Endothelial cell (in vitro differentiated cells): ENCODE data around the gene ATAD2B. TPM values are rescaled to one million over a fixed set of nuclear protein-coding genes. Genes with fewer than 3 reads are reported as not detected.

ENCODE experiments used
- DNase-seq: peaks from one replicate; pipeline ENCODE4 v3.0.0; 2021; ENCODE audit warnings: low spot score
- H3K27ac Mint-ChIP-seq: one replicate; pipeline ENCODE4 v1.8.0; 2021; ENCODE audit warnings: mixed read lengths, inconsistent platforms; ENCODE audit not compliant: unreplicated experiment
- H3K27me3 Mint-ChIP-seq: one replicate; pipeline ENCODE4 v1.8.0; 2021; ENCODE audit warnings: mild to moderate bottlenecking, moderate library complexity, mixed read lengths, inconsistent platforms; ENCODE audit not compliant: unreplicated experiment
- H3K36me3 Mint-ChIP-seq: one replicate; pipeline ENCODE4 v1.8.0; 2021; ENCODE audit warnings: mild to moderate bottlenecking, low read depth, mixed read lengths, inconsistent platforms; ENCODE audit not compliant: unreplicated experiment
- H3K4me1 Mint-ChIP-seq: one replicate; pipeline ENCODE4 v1.8.0; 2021; ENCODE audit warnings: mild to moderate bottlenecking, mixed read lengths, inconsistent platforms; ENCODE audit not compliant: unreplicated experiment
- H3K4me3 Mint-ChIP-seq: one replicate; pipeline ENCODE4 v1.8.0; 2021; ENCODE audit warnings: mild to moderate bottlenecking, mixed read lengths, inconsistent platforms; ENCODE audit not compliant: unreplicated experiment
- H3K9me3 Mint-ChIP-seq: one replicate; pipeline ENCODE4 v1.8.0; 2021; ENCODE audit warnings: mixed read lengths, inconsistent platforms; ENCODE audit not compliant: unreplicated experiment
- CTCF ChIP-seq: fragments of 200-600 bp; sonication (generic); IDR thresholded peaks from one replicate; pipeline ENCODE4 v1.5.0; 2021; ENCODE audit warnings: antibody characterized with exemption; ENCODE audit not compliant: unreplicated experiment
- total RNA-seq: library from RNA; stranded (reverse); fragmentation: NEBNext Ultra II Directional; extraction: Animal tissue kit (Norgen Biotek cat#: 25700); gene quantifications from one replicate; pipeline ENCODE4 v1.2.1, GENCODE V29; 2021; ENCODE audit not compliant: unreplicated experiment

The ATAD2B gene
- total RNA-seq, 1 donor from 2014 or later: 23.6 TPM

GRCh38 chr2:23722255-23722654, 204.7 kb downstream of the ATAD2B start:
- H3K4me1 Mint-ChIP-seq: peaks cover 15% of the 10 kb centered on the region
- H3K36me3 Mint-ChIP-seq: peaks cover 23% of the 10 kb centered on the region
- H3K27me3 Mint-ChIP-seq: peaks cover 3% of the 10 kb centered on the region
- no peak overlapping the region for H3K27ac Mint-ChIP-seq
- no peak for DNase-seq
- H3K4me3 Mint-ChIP-seq: no peak overlapping the region
- TF ChIP-seq CTCF: no peak
- H3K9me3 Mint-ChIP-seq: peaks cover 5% of the 10 kb centered on the region

GRCh38 chr2:23721454-23721826, 205.5 kb downstream of the ATAD2B start:
- DNase-seq: no peak
- H3K4me3 Mint-ChIP-seq: no peak overlapping the region
- H3K27me3 Mint-ChIP-seq: peaks cover 3% of the 10 kb centered on the region
- peaks cover 15% of the 10 kb centered on the region for H3K4me1 Mint-ChIP-seq
- H3K36me3 Mint-ChIP-seq: peaks cover 23% of the 10 kb centered on the region
- H3K27ac Mint-ChIP-seq: no peak overlapping the region
- H3K9me3 Mint-ChIP-seq: peaks cover 5% of the 10 kb centered on the region
- TF ChIP-seq CTCF: no peak

- no peak for DNase-seq
- no peak overlapping the region for H3K27ac Mint-ChIP-seq
These were observed 206.0 kb downstream of the ATAD2B start for GRCh38 chr2:23720705-23721453.

GRCh38 chr2:23719716-23720115, 207.2 kb downstream of the ATAD2B start:
- H3K4me1 Mint-ChIP-seq: peaks cover 15% of the 10 kb centered on the region

More at GRCh38 chr2:23720705-23721453, 206.0 kb downstream of the ATAD2B start:
- TF ChIP-seq CTCF: no peak
- H3K4me1 Mint-ChIP-seq: peaks cover 15% of the 10 kb centered on the region
- no peak overlapping the region for H3K4me3 Mint-ChIP-seq
- peaks cover 23% of the 10 kb centered on the region for H3K36me3 Mint-ChIP-seq
- H3K27me3 Mint-ChIP-seq: peaks cover 3% of the 10 kb centered on the region
- peaks cover 5% of the 10 kb centered on the region for H3K9me3 Mint-ChIP-seq

More at GRCh38 chr2:23719716-23720115, 207.2 kb downstream of the ATAD2B start:
- H3K4me3 Mint-ChIP-seq: no peak overlapping the region
- TF ChIP-seq CTCF: no peak
- H3K9me3 Mint-ChIP-seq: peaks cover 5% of the 10 kb centered on the region
- H3K27me3 Mint-ChIP-seq: peaks cover 3% of the 10 kb centered on the region
- DNase-seq: no peak
- no peak overlapping the region for H3K27ac Mint-ChIP-seq
- peaks cover 20% of the 10 kb centered on the region for H3K36me3 Mint-ChIP-seq
